ENCODE results near the gene CLIC5.

The CLIC5 gene

DNA sequence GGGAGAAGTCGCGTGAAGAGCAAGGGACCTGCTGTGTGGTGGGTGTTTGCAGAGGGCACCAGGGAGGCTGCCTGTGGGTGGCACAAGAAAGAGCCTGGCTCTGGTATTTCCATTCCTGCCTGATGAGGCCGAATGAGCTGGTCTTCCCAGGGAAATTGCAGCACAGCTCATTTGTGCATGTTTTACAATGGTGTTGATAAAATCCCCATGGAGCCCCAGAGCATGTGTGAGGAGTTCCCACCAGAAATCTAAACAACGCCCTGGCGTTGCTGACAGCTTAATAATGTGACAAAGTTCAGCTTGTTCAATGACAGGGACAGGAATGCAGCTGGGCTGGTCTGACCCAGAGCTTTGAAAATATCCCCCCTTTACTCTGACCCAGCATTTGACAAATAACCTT, 135.5 kb downstream of the CLIC5 start:
- no peak for DNase-seq (ENCODE audit: low read depth, low spot score)

DNA sequence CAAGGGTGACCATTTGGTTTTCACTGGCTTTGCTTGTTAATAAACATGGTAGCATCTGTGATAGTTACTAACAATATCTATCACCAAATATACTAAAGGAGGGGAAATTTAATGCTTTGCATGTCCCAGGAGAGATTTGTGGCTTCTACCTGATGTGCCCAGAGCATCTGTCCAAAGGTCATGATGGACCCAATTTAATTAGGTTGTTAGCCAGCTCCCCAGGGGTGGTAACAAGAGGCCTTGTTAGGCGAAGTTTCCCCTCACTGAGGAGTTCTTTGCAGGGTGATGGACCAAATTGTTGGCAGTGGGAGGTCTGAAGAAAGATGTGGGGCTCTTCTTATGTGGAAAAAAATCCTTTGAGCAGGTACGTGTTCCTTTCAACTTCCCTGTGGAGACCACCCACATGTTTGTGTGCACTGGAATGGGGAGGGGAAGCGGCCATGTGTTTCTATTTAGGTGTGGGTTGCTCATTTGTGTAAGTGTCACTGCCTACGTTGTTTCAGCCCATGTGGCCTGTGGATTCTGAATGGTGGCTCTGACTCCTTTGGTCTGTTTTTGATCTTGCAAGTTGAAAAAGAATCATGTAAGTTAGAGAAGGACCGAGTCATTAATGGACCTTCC, 137.6 kb downstream of the CLIC5 start:
- TF ChIP-seq, protein P1, sequence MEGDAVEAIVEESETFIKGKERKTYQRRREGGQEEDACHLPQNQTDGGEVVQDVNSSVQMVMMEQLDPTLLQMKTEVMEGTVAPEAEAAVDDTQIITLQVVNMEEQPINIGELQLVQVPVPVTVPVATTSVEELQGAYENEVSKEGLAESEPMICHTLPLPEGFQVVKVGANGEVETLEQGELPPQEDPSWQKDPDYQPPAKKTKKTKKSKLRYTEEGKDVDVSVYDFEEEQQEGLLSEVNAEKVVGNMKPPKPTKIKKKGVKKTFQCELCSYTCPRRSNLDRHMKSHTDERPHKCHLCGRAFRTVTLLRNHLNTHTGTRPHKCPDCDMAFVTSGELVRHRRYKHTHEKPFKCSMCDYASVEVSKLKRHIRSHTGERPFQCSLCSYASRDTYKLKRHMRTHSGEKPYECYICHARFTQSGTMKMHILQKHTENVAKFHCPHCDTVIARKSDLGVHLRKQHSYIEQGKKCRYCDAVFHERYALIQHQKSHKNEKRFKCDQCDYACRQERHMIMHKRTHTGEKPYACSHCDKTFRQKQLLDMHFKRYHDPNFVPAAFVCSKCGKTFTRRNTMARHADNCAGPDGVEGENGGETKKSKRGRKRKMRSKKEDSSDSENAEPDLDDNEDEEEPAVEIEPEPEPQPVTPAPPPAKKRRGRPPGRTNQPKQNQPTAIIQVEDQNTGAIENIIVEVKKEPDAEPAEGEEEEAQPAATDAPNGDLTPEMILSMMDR (IDR thresholded peaks at IDR 0.05; ENCODE audit: low read depth, low read length) = no peak
- no peak overlapping the region for H3K4me3 ChIP-seq (ENCODE audit: low read depth, low read length)
- in situ Hi-C loops (cut with HindIII; ENCODE audit: low sequenced_read_pairs) = no loop called here
- no peak for DNase-seq (ENCODE audit: low read depth, low spot score)

More for the DNA sequence above, 135.5 kb downstream of the CLIC5 start:
- in situ Hi-C loops (cut with HindIII; ENCODE audit: low sequenced_read_pairs) = no loop called here
- H3K4me3 ChIP-seq (ENCODE audit: low read depth, low read length) = no peak overlapping the region
- TF ChIP-seq, protein P1 (IDR thresholded peaks at IDR 0.05; ENCODE audit: low read depth, low read length) = no peak

DNA sequence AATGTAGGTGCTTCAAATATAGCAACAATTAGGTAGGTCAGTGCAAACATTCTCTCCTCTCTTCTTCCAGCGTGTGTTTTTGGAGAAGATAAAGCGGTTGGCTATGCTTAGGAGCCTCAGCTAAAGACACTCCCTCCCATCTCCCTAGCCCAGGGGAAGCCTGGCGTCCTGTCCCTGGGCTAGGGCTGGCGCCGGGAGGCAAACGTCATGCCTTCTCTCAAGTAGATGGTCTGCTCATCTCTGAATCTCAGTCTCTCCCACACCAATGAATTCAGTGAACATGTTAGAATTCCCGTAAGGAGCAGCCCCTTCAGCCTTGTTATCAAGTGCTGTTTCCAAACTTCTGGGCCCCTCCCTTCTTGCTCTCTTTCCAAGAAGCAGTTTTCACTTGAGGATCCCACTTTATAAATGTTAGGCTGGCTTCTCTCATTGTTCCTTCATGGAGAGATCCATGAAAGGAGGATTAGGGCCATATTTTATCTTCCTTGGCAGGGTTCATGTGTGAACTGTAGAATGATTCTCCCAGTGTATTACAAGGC, 142.8 kb downstream of the CLIC5 start:
- TF ChIP-seq, protein P1 (IDR thresholded peaks at IDR 0.05; ENCODE audit: low read depth, low read length) = no peak
- no peak overlapping the region for H3K4me3 ChIP-seq (ENCODE audit: low read depth, low read length)
- in situ Hi-C loops (cut with HindIII; ENCODE audit: low sequenced_read_pairs) = no loop called here
- DNase-seq (ENCODE audit: low read depth, low spot score) = no peak

- TF ChIP-seq, protein P1 (IDR thresholded peaks at IDR 0.05; ENCODE audit: low read depth, low read length) = no peak
- DNase-seq (ENCODE audit: low read depth, low spot score) = no peak
- H3K4me3 ChIP-seq (ENCODE audit: low read depth, low read length) = no peak overlapping the region
- in situ Hi-C loops (cut with HindIII; ENCODE audit: low sequenced_read_pairs) = no loop called here
These were observed 145.1 kb downstream of the CLIC5 start for GRCh38 chr6:45870531-45870930.

GRCh38 chr6:45864651-45865050, 151.0 kb downstream of the CLIC5 start:
- in situ Hi-C loops (cut with HindIII; ENCODE audit: low sequenced_read_pairs) = no loop called here
- H3K4me3 ChIP-seq (ENCODE audit: low read depth, low read length) = no peak overlapping the region
- TF ChIP-seq, protein P1 (IDR thresholded peaks at IDR 0.05; ENCODE audit: low read depth, low read length) = no peak
- DNase-seq (ENCODE audit: low read depth, low spot score) = no peak

GRCh38 chr6:45858691-45859090, 157.0 kb downstream of the CLIC5 start:
- no peak for DNase-seq (ENCODE audit: low read depth, low spot score)
- no peak overlapping the region for H3K4me3 ChIP-seq (ENCODE audit: low read depth, low read length)
- in situ Hi-C loops (cut with HindIII; ENCODE audit: low sequenced_read_pairs) = no loop called here
- TF ChIP-seq, protein P1 (IDR thresholded peaks at IDR 0.05; ENCODE audit: low read depth, low read length) = no peak

Data from astrocyte of the spinal cord (primary cell).